ENCODE measurements around the gene MACO1. TPM values are rescaled to one million over a fixed set of nuclear protein-coding genes. Genes with fewer than 3 reads are reported as not detected.
"Not testable (repeated sequence)": the region's sequence is repeated elsewhere in the genome, so short reads cannot be mapped to it uniquely, and the experiment has no call there.

Gene MACO1
- total RNA-seq, result 10 to 100 TPM; 14.0 to 14.5 TPM

GRCh38 chr1:25430073-25430966, at the start of gene MACO1:
Gene MACO1 (plus strand): TSS chr1:25430897. CDS start chr1:25431099, 202 bp downstream.
- peak; percentile 98 for DNase-seq (ENCODE audit: low spot score)

DNA sequence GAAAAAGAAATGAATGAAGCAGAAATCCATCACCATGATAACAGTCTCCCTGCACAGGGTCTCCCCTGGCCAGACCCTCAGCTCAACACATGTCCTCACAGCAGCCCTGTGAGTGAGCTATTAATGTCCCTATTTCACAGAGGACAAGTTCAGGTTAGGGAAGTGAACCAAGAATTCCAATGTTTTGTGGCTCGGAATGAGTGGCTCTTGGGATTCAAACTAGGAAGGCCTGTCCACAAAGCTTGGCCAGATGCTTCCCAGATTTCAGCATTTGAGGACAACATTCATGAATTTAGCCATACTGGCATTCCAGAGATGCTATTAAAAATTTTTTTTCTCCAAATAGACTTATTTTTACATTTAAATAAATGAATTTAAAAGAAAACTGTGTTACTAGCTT, 48.2 kb upstream of the MACO1 start:
- not testable (repeated sequence) for H3K27me3 ChIP-seq; H3K9me3 ChIP-seq; DNase-seq (ENCODE audit: low spot score); H3K27ac ChIP-seq; H3K4me1 ChIP-seq; H3K36me3 ChIP-seq; H3K4me3 ChIP-seq

More at GRCh38 chr1:25430073-25430966, at the start of gene MACO1:
- H3K27me3 ChIP-seq, result no peaks in the 10 kb centered on the region
- no peaks in the 10 kb centered on the region for H3K9me3 ChIP-seq
- peaks cover 0 to 40% of the 10 kb centered on the region in 2 donors for H3K4me1 ChIP-seq
- peak within 1 kb of the TSS; percentile 94 to 95 for H3K27ac ChIP-seq
- H3K36me3 ChIP-seq, result no peaks in the 10 kb centered on the region
- H3K4me3 ChIP-seq, result peak within 1 kb of the TSS; percentile 96 to 100
- TF ChIP-seq, protein P1, sequence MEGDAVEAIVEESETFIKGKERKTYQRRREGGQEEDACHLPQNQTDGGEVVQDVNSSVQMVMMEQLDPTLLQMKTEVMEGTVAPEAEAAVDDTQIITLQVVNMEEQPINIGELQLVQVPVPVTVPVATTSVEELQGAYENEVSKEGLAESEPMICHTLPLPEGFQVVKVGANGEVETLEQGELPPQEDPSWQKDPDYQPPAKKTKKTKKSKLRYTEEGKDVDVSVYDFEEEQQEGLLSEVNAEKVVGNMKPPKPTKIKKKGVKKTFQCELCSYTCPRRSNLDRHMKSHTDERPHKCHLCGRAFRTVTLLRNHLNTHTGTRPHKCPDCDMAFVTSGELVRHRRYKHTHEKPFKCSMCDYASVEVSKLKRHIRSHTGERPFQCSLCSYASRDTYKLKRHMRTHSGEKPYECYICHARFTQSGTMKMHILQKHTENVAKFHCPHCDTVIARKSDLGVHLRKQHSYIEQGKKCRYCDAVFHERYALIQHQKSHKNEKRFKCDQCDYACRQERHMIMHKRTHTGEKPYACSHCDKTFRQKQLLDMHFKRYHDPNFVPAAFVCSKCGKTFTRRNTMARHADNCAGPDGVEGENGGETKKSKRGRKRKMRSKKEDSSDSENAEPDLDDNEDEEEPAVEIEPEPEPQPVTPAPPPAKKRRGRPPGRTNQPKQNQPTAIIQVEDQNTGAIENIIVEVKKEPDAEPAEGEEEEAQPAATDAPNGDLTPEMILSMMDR (IDR thresholded peaks at IDR 0.05), result no peak

DNA sequence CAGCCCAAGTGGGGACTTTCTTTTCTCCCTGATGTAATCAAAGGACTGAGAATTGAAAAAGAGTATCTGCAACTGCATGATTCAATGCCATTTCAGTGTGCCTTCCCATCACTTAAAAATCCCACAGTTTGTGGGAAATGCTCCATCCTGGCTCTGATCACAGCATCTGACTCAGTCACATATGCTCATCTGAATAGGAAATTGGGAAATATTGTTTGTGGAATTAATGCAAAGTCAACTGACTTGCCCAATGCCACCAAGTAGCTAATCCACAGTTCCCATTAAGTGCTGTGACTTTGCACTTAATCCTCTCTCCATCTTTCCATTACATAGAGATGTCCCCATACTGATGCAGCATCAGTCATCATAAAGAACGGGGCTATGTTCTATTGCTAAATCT, 47.6 kb upstream of the MACO1 start:
- not testable (repeated sequence) for H3K9me3 ChIP-seq; H3K36me3 ChIP-seq; H3K27me3 ChIP-seq; H3K27ac ChIP-seq; H3K4me1 ChIP-seq; DNase-seq (ENCODE audit: low spot score); H3K4me3 ChIP-seq

DNA sequence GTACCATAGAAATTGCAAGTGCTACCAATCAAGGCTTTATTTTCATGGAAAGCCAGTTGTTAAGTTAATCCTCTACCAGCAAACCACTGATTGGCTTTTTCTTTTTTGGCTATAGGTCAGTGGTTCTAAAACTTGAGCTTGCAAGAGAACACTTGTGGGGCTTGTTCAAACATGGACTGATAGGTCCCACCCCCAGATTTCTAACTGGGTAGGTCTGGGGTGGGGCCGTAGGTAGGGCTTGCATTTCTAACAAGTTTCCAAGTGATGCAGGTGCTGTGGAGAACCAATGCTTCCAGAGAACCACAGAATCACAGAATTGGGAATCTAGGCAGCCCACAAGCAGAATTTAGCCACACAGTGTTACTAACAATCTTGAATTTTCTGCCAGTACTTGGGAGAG, 46.8 kb upstream of the MACO1 start:
- not testable (repeated sequence) for H3K9me3 ChIP-seq; DNase-seq (ENCODE audit: low spot score); H3K36me3 ChIP-seq; H3K27ac ChIP-seq; H3K27me3 ChIP-seq; H3K4me1 ChIP-seq; H3K4me3 ChIP-seq

DNA sequence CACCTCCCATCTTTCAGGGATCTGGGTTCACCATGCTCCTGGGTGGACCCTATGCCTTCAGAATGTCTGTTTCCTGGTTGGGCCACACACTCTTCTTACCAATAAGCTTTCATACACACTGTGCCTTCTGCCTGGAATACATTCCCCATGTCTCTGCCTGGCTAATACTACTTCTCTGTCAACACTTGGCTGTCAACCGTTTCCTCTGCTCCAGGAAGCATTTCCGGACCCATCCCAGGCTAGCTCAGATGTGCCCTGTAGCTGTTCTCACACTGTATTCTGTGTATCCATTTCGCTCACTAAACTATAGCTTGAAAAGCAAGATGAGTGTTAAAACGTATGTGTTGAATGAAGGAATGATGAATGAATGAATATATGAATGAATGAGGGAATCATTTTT, 43.6 kb upstream of the MACO1 start:
- H3K4me1 ChIP-seq; H3K27me3 ChIP-seq; DNase-seq (ENCODE audit: low spot score); H3K27ac ChIP-seq; H3K9me3 ChIP-seq; H3K4me3 ChIP-seq; H3K36me3 ChIP-seq: not testable (repeated sequence)

- not testable (repeated sequence) for H3K4me1 ChIP-seq; H3K27ac ChIP-seq; H3K4me3 ChIP-seq; H3K27me3 ChIP-seq; DNase-seq (ENCODE audit: low spot score); H3K36me3 ChIP-seq; H3K9me3 ChIP-seq
Measured at GRCh38 chr1:25388691-25389090, 42.0 kb upstream of the MACO1 start.

DNA sequence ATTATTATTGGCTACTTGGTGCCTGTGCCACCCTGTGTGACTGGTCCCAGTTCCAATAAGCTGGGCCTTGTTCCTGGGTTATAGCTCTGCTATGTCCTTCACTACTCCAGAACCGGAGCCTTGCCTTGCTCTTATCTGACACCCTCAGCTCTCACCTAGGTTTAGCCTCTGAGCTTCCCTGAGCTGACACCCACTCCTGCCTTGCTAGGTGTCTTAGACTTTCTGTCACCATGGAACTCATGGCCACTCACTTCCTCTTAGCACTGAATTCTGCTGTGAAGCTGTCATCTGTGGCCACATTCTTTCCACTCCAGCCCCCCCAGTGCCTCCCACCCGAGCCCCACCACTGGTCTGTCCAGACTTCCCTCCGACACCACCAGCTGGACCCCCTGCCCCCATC, 41.0 kb upstream of the MACO1 start:
- H3K4me3 ChIP-seq; H3K27me3 ChIP-seq; H3K36me3 ChIP-seq; H3K27ac ChIP-seq; DNase-seq (ENCODE audit: low spot score); H3K4me1 ChIP-seq; H3K9me3 ChIP-seq: not testable (repeated sequence)

GRCh38 chr1:25392841-25393240, 37.9 kb upstream of the MACO1 start:
- Histone ChIP-seq H3K9me3 (no peaks in the 10 kb centered on the region), H3K27ac (no peak overlapping the region), H3K4me1 (no peaks in the 10 kb centered on the region), H3K4me3 (no peak overlapping the region), H3K36me3 (no peaks in the 10 kb centered on the region), H3K27me3 (no peaks in the 10 kb centered on the region)
- TF ChIP-seq, protein P1 (IDR thresholded peaks at IDR 0.05), result no peak
- DNase-seq (ENCODE audit: low spot score), result no peak

GRCh38 chr1:25397549-25397948, 33.1 kb upstream of the MACO1 start:
- not testable (repeated sequence) for H3K36me3 ChIP-seq; H3K27me3 ChIP-seq; H3K4me1 ChIP-seq; H3K27ac ChIP-seq; DNase-seq (ENCODE audit: low spot score); H3K9me3 ChIP-seq; H3K4me3 ChIP-seq

GRCh38 chr1:25398079-25398478, 32.6 kb upstream of the MACO1 start:
- H3K4me1 ChIP-seq; H3K27me3 ChIP-seq; H3K27ac ChIP-seq; DNase-seq (ENCODE audit: low spot score); H3K4me3 ChIP-seq; H3K36me3 ChIP-seq; H3K9me3 ChIP-seq: not testable (repeated sequence)

Data from right atrium auricular region (tissue), 2 donors.